Calu3 (cell line): ENCODE data around the gene MYO7A. TPM values are rescaled to one million over a fixed set of nuclear protein-coding genes. Genes with fewer than 3 reads are reported as not detected.

ENCODE experiments used
- BruUV-seq: library from RNA; stranded (reverse); fragments of 400-500 nt; replicated peaks from 2 replicates; lab custom pipeline; 2021; lab: Mats Ljungman, UMichigan
- CTCF ChIA-PET: fragments of 300-600 bp; sonication (Branson Sonifier 250); formaldehyde crosslinking; loops from one replicate; lab custom pipeline; 2022; ENCODE audit warnings: antibody characterized with exemption; lab: Charles Lee
- DNase-seq: peaks from one replicate; pipeline ENCODE4 v3.0.0; 2022
- H3K27ac Mint-ChIP-seq: one replicate; pipeline ENCODE4 v1.8.0; 2022; ENCODE audit warnings: mixed read lengths; ENCODE audit not compliant: unreplicated experiment
- H3K27me3 Mint-ChIP-seq: one replicate; pipeline ENCODE4 v1.8.0; 2022; ENCODE audit warnings: mixed read lengths; ENCODE audit not compliant: unreplicated experiment
- H3K36me3 Mint-ChIP-seq: one replicate; pipeline ENCODE4 v1.8.0; 2022; ENCODE audit warnings: mild to moderate bottlenecking, moderate library complexity, mixed read lengths; ENCODE audit not compliant: insufficient read depth, unreplicated experiment
- H3K4me1 Mint-ChIP-seq: one replicate; pipeline ENCODE4 v1.8.0; 2022; ENCODE audit warnings: mild to moderate bottlenecking, low read depth, mixed read lengths; ENCODE audit not compliant: unreplicated experiment
- H3K4me3 Mint-ChIP-seq: one replicate; pipeline ENCODE4 v1.8.0; 2022; ENCODE audit warnings: mild to moderate bottlenecking, low read depth, moderate library complexity, mixed read lengths; ENCODE audit not compliant: unreplicated experiment
- H3K9me3 Mint-ChIP-seq: one replicate; pipeline ENCODE4 v1.8.0; 2022; ENCODE audit warnings: low read depth, mixed read lengths; ENCODE audit not compliant: unreplicated experiment
- intact Hi-C: fragments of 100-400 bp; cut with micrococcal nuclease; formaldehyde crosslinking; loops from one replicate; pipeline ENCODE4 v1.10.0; 2022; ENCODE audit not compliant: unreplicated experiment
- total RNA-seq: library from RNA; stranded (reverse); gene quantifications from 2 replicates; pipeline ENCODE4 v1.2.3, GENCODE V29; 2022
- TF ChIP-seq, protein P1 (sequence below): fragments of 200-600 bp; IDR thresholded peaks from one replicate; pipeline ENCODE4 v1.8.0; 2022; ENCODE audit warnings: antibody characterized with exemption; ENCODE audit not compliant: unreplicated experiment

The MYO7A gene
- total RNA-seq, 1 experiment from 2014 or later: 3.7 TPM

DNA sequence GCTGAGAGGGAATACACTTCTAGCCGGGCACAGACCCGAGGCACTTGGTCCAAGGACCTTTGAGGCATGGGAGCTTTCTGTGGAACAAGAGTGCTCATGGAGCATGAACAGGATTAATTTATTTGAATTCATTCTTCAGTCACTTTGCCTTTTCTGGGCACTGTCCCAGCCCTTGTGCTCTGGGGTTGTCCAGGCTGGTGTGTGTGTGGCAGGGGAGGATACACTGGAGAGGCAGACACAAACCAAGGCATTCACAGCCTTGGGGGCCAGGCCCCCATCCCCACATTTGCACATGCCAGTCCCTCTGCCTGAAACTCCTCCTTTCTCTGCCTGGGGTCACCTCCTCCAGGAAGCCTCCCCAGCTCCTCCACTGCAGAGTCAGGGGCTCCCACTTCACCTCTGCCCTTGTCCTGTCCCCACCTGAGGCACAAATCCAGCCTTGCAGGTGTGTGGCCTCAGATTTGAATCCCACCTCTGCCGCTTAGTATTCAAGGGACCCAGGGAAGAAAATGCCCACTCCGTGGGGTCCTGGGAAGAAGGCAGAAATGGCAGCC, 55.5 kb downstream of the MYO7A start:
- no peaks in the 10 kb centered on the region for H3K9me3 Mint-ChIP-seq
- H3K36me3 Mint-ChIP-seq: peaks cover 6% of the 10 kb centered on the region
- DNase-seq: no peak
- TF ChIP-seq, protein P1, sequence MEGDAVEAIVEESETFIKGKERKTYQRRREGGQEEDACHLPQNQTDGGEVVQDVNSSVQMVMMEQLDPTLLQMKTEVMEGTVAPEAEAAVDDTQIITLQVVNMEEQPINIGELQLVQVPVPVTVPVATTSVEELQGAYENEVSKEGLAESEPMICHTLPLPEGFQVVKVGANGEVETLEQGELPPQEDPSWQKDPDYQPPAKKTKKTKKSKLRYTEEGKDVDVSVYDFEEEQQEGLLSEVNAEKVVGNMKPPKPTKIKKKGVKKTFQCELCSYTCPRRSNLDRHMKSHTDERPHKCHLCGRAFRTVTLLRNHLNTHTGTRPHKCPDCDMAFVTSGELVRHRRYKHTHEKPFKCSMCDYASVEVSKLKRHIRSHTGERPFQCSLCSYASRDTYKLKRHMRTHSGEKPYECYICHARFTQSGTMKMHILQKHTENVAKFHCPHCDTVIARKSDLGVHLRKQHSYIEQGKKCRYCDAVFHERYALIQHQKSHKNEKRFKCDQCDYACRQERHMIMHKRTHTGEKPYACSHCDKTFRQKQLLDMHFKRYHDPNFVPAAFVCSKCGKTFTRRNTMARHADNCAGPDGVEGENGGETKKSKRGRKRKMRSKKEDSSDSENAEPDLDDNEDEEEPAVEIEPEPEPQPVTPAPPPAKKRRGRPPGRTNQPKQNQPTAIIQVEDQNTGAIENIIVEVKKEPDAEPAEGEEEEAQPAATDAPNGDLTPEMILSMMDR: no peak
- intact Hi-C loops: no loop called here
- H3K4me1 Mint-ChIP-seq: no peaks in the 10 kb centered on the region
- peaks cover 35% of the 10 kb centered on the region for H3K27me3 Mint-ChIP-seq
- no peak overlapping the region for H3K4me3 Mint-ChIP-seq
- no TSS peak for BruUV-seq
- CTCF ChIA-PET: no interaction called here
- H3K27ac Mint-ChIP-seq: no peak overlapping the region

DNA sequence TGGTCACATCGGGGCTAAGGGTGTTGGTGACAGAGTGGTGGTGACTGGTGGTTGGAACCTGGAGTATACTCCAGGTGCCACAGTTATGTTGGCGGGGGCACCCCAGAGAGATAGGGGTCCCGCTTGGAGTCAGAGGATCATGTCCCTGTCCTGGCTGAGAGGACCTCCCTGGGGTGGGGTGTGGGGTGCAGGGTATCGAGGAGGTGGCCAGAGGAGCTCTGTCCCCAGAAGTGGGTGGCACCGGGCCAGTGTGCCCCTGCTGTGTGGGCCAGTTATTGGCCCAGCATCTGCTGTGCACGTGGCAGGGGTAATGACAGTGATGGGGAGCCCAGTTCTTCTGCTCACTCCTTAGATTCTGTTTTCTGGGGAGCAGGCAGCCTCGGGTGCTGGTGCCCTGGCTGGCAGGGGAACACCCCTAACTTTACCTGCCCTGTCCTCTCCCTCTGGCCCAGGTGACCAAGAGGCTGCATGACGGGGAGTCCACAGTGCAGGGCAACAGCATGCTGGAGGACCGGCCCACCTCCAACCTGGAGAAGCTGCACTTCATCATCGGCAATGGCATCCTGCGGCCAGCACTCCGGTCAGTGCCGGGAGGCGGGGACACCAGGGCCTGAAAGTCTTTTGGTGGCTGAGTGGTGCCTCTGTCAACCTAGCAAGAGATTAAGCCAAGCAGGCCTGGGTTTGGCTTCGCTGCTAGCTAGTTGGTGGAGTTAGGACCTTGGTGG, 56.3 kb downstream of the MYO7A start:
- no peak overlapping the region for H3K27ac Mint-ChIP-seq
- no peak for DNase-seq
- H3K4me1 Mint-ChIP-seq: no peaks in the 10 kb centered on the region
- H3K9me3 Mint-ChIP-seq: no peaks in the 10 kb centered on the region
- no peak overlapping the region for H3K4me3 Mint-ChIP-seq
- TF ChIP-seq, protein P1: no peak
- CTCF ChIA-PET: no interaction called here
- peaks cover 35% of the 10 kb centered on the region for H3K27me3 Mint-ChIP-seq
- BruUV-seq: no TSS peak
- intact Hi-C loops: no loop called here
- peaks cover 6% of the 10 kb centered on the region for H3K36me3 Mint-ChIP-seq

- TF ChIP-seq, protein P1: no peak
- CTCF ChIA-PET: interaction anchor here (0.6 to 0.8 kb wide), 2 partner anchors 362 to 1034 kb away, joined by 3 to 5 read pairs; no protein-coding TSS in a partner anchor
- Mint-ChIP-seq H3K27ac (no peak overlapping the region), H3K4me3 (no peak overlapping the region), H3K4me1 (no peaks in the 10 kb centered on the region), H3K27me3 (peaks cover 35% of the 10 kb centered on the region), H3K9me3 (no peaks in the 10 kb centered on the region), H3K36me3 (peaks cover 6% of the 10 kb centered on the region)
- no TSS peak for BruUV-seq
- intact Hi-C loops: no loop called here
- no peak for DNase-seq
These were observed 58.3 kb downstream of the MYO7A start for GRCh38 chr11:77186302-77186701.

DNA sequence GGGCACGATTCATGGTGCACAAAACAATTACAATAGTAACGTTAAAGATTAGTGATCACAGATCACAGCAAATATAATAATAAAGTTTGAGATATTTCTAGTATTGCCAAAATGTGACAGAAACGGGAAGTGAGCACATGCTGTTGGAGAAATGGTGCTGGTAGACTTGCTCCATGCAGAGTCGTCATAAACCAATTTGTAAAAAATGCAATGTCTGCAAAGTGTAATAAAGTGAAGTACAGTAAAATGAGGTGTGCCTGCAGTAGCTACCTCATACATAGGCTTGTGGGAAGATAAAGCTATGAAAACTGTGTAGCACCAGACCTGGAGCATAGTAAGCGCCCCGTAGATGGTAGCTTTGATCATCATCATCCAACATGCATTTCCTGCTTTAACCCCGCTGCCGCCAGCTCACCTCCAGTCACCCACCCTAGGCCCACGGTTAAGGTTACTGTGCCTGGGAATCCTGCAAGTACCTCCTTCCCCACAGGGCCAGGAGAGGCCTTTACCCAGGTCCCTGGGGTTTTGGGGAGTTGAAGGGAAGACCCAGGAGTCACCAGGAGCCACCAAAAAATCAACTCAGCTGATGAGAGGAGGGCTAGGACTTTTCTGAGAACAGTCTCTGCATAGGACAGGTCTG, 59.2 kb downstream of the MYO7A start:
- Mint-ChIP-seq H3K36me3 (no peaks in the 10 kb centered on the region), H3K4me1 (no peaks in the 10 kb centered on the region), H3K4me3 (no peak overlapping the region), H3K27ac (no peak overlapping the region), H3K27me3 (peaks cover 28% of the 10 kb centered on the region), H3K9me3 (no peaks in the 10 kb centered on the region)
- TF ChIP-seq, protein P1: no peak
- no peak for DNase-seq
- BruUV-seq: no TSS peak
- CTCF ChIA-PET: interaction anchor here (0.6 to 1.3 kb wide), 3 partner anchors 11 to 439 kb away, joined by 3 read pairs; no protein-coding TSS in a partner anchor
- intact Hi-C loops: no loop called here
